ENCODE results near the gene DHX16. TPM values are rescaled to one million over a fixed set of nuclear protein-coding genes. Genes with fewer than 3 reads are reported as not detected.

DHX16 gene
- total and polyA plus RNA-seq, 2 of the 8 experiments (the other 6 are each of a cell fraction or from before 2014, with no cell fraction given), result 27.4 to 44.4 TPM

DNA sequence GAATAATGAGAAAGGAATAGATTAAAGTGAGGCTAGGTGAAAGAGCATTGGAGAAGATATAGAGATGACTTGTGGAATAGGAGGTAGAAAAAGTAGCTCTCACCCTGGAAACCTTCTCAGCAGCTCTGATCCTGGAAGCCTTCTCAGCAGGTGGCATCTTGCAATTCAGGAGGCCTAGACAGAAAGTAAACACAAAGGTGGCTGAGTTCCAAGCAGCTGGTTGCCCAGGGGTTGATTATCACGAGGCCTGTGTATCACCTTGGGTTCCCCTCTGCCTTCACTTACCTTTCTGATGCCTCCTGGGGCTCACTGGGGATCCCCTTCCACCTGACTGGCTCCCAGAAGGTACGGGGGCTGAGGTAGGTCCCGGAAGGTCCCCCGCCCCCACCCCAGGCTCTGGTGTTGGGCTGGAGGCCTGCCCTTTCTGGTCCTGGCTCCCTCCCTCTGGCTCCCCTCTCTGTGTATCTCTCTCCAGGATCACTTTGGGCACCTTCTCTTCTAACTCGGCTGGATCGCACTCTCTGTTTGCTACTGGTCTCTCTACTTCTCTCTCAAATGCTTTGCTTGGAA lies 34.6 kb upstream of the DHX16 start (continued):
- TF ChIP-seq, protein P1, sequence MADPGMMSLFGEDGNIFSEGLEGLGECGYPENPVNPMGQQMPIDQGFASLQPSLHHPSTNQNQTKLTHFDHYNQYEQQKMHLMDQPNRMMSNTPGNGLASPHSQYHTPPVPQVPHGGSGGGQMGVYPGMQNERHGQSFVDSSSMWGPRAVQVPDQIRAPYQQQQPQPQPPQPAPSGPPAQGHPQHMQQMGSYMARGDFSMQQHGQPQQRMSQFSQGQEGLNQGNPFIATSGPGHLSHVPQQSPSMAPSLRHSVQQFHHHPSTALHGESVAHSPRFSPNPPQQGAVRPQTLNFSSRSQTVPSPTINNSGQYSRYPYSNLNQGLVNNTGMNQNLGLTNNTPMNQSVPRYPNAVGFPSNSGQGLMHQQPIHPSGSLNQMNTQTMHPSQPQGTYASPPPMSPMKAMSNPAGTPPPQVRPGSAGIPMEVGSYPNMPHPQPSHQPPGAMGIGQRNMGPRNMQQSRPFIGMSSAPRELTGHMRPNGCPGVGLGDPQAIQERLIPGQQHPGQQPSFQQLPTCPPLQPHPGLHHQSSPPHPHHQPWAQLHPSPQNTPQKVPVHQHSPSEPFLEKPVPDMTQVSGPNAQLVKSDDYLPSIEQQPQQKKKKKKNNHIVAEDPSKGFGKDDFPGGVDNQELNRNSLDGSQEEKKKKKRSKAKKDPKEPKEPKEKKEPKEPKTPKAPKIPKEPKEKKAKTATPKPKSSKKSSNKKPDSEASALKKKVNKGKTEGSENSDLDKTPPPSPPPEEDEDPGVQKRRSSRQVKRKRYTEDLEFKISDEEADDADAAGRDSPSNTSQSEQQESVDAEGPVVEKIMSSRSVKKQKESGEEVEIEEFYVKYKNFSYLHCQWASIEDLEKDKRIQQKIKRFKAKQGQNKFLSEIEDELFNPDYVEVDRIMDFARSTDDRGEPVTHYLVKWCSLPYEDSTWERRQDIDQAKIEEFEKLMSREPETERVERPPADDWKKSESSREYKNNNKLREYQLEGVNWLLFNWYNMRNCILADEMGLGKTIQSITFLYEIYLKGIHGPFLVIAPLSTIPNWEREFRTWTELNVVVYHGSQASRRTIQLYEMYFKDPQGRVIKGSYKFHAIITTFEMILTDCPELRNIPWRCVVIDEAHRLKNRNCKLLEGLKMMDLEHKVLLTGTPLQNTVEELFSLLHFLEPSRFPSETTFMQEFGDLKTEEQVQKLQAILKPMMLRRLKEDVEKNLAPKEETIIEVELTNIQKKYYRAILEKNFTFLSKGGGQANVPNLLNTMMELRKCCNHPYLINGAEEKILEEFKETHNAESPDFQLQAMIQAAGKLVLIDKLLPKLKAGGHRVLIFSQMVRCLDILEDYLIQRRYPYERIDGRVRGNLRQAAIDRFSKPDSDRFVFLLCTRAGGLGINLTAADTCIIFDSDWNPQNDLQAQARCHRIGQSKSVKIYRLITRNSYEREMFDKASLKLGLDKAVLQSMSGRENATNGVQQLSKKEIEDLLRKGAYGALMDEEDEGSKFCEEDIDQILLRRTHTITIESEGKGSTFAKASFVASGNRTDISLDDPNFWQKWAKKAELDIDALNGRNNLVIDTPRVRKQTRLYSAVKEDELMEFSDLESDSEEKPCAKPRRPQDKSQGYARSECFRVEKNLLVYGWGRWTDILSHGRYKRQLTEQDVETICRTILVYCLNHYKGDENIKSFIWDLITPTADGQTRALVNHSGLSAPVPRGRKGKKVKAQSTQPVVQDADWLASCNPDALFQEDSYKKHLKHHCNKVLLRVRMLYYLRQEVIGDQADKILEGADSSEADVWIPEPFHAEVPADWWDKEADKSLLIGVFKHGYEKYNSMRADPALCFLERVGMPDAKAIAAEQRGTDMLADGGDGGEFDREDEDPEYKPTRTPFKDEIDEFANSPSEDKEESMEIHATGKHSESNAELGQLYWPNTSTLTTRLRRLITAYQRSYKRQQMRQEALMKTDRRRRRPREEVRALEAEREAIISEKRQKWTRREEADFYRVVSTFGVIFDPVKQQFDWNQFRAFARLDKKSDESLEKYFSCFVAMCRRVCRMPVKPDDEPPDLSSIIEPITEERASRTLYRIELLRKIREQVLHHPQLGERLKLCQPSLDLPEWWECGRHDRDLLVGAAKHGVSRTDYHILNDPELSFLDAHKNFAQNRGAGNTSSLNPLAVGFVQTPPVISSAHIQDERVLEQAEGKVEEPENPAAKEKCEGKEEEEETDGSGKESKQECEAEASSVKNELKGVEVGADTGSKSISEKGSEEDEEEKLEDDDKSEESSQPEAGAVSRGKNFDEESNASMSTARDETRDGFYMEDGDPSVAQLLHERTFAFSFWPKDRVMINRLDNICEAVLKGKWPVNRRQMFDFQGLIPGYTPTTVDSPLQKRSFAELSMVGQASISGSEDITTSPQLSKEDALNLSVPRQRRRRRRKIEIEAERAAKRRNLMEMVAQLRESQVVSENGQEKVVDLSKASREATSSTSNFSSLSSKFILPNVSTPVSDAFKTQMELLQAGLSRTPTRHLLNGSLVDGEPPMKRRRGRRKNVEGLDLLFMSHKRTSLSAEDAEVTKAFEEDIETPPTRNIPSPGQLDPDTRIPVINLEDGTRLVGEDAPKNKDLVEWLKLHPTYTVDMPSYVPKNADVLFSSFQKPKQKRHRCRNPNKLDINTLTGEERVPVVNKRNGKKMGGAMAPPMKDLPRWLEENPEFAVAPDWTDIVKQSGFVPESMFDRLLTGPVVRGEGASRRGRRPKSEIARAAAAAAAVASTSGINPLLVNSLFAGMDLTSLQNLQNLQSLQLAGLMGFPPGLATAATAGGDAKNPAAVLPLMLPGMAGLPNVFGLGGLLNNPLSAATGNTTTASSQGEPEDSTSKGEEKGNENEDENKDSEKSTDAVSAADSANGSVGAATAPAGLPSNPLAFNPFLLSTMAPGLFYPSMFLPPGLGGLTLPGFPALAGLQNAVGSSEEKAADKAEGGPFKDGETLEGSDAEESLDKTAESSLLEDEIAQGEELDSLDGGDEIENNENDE (IDR thresholded peaks at IDR 0.05; ENCODE audit: insufficient replicate concordance, low read length), result no peak
- no peak for TF ChIP-seq SP2 (IDR thresholded peaks at IDR 0.05; ENCODE audit: low read length)

Measured in H1 (cell line).